Caco-2 (cell line): ENCODE results near the gene PLSCR5. TPM values are rescaled to one million over a fixed set of nuclear protein-coding genes. Genes with fewer than 3 reads are reported as not detected.

Source experiments
- BruUV-seq: library from RNA; stranded (reverse); fragments of 400-500 nt; replicated peaks from 2 replicates; lab custom pipeline; 2021; lab: Mats Ljungman, UMichigan
- CTCF ChIA-PET: fragments of 300-600 bp; sonication (Branson Sonifier 250); formaldehyde crosslinking; loops from one replicate; lab custom pipeline; 2022; ENCODE audit warnings: antibody characterized with exemption; lab: Charles Lee
- POLR2A ChIA-PET: fragments of 300-600 bp; sonication (Branson Sonifier 250); formaldehyde crosslinking; loops from one replicate; lab custom pipeline; 2022; ENCODE audit warnings: antibody characterized with exemption; lab: Charles Lee
- DNase-seq, 2 experiments: peaks; one replicate each; pipeline versions ENCODE4 v3.0.0 to v3.0.0-alpha.2; 2020 to 2022
- H3K27me3 ChIP-seq: replicated peaks from 2 replicates; pipeline ENCODE4 v1.6.0; 2011; ENCODE audit warnings: low read length; ENCODE audit not compliant: control insufficient read depth, insufficient read depth
- H3K36me3 ChIP-seq: 2 replicates; pipeline ENCODE4 v1.5.1; 2011; ENCODE audit warnings: low read length; ENCODE audit not compliant: control insufficient read depth, insufficient read depth
- H3K4me1 ChIP-seq: fragments of 250-450 bp; sonication (Bioruptor Pico); 2 replicates; pipeline ENCODE4 v1.5.1; 2020; ENCODE audit warnings: mild to moderate bottlenecking
- H3K4me3 ChIP-seq: 2 replicates; pipeline ENCODE4 v1.5.1; 2011; ENCODE audit warnings: low read depth, mild to moderate bottlenecking, control low read depth, low read length
- H3K9me3 ChIP-seq: fragments of 250-450 bp; sonication (Bioruptor Pico); 2 replicates; pipeline ENCODE4 v1.5.1; 2020; ENCODE audit warnings: mild to moderate bottlenecking, moderate library complexity
- H3K27ac Mint-ChIP-seq: one replicate; pipeline ENCODE4 v1.8.0; 2022; ENCODE audit warnings: mixed read lengths; ENCODE audit not compliant: unreplicated experiment
- H3K27me3 Mint-ChIP-seq: one replicate; pipeline ENCODE4 v1.8.0; 2022; ENCODE audit warnings: mixed read lengths; ENCODE audit not compliant: insufficient read depth, unreplicated experiment
- H3K36me3 Mint-ChIP-seq: one replicate; pipeline ENCODE4 v1.8.0; 2022; ENCODE audit warnings: mild to moderate bottlenecking, mixed read lengths; ENCODE audit not compliant: insufficient read depth, unreplicated experiment
- H3K4me1 Mint-ChIP-seq: one replicate; pipeline ENCODE4 v1.8.0; 2022; ENCODE audit warnings: low read depth, mixed read lengths; ENCODE audit not compliant: unreplicated experiment
- H3K4me3 Mint-ChIP-seq: one replicate; pipeline ENCODE4 v1.8.0; 2022; ENCODE audit warnings: mild to moderate bottlenecking, moderate library complexity, mixed read lengths; ENCODE audit not compliant: unreplicated experiment
- H3K9me3 Mint-ChIP-seq: one replicate; pipeline ENCODE4 v1.8.0; 2022; ENCODE audit warnings: mixed read lengths; ENCODE audit not compliant: unreplicated experiment
- CTCF ChIP-seq, 2 experiments: fragments of 200-600 bp in 1 of 2; IDR thresholded peaks; 1 replicate in 1 of 2; 2 replicates in 1 of 2; pipeline versions ENCODE4 v1.5.1 to v1.8.0; 2011 to 2022; ENCODE audit warnings: antibody characterized with exemption in 1 of 2, control low read depth in 1 of 2, inconsistent platforms in 1 of 2, low read depth in 1 of 2, low read length in 1 of 2, mild to moderate bottlenecking in 1 of 2, moderate library complexity in 1 of 2; ENCODE audit not compliant: insufficient read depth in 1 of 2, severe bottlenecking in 1 of 2, unreplicated experiment in 1 of 2
- intact Hi-C: fragments of 100-400 bp; cut with micrococcal nuclease; formaldehyde crosslinking; loops from one replicate; pipeline ENCODE4 v1.10.0; 2022; ENCODE audit not compliant: unreplicated experiment
- total RNA-seq: library from RNA; stranded (reverse); gene quantifications from 2 replicates; pipeline ENCODE4 v1.2.3, GENCODE V29; 2022

The PLSCR5 gene
- total RNA-seq, 1 experiment from 2014 or later: not detected

- Mint-ChIP-seq H3K9me3 (no peaks in the 10 kb centered on the region), H3K36me3 (no peaks in the 10 kb centered on the region), H3K4me1 (no peaks in the 10 kb centered on the region), H3K27ac (no peak overlapping the region), H3K4me3 (no peak overlapping the region), H3K27me3 (no peaks in the 10 kb centered on the region)
- no peaks in the 10 kb centered on the region for H3K9me3 ChIP-seq
- H3K4me3 ChIP-seq: no peak overlapping the region
- H3K27me3 ChIP-seq: no peaks in the 10 kb centered on the region
- TF ChIP-seq CTCF (IDR thresholded peaks at IDR 0.05; ENCODE audit: insufficient read depth in 1 of 2, low read depth in 1 of 2, low read length in 1 of 2, severe bottlenecking in 1 of 2, unreplicated experiment in 1 of 2): peak; percentile 31 to 59
- no peaks in the 10 kb centered on the region for H3K36me3 ChIP-seq
- H3K4me1 ChIP-seq: peaks cover 6% of the 10 kb centered on the region
- intact Hi-C loops: loop anchor here (1.0 kb wide), 1 partner anchor 12 kb away; no protein-coding TSS in a partner anchor
- no TSS peak for BruUV-seq
- ChIA-PET CTCF (no interaction called here), POLR2A (no interaction called here)
- no peak for DNase-seq
Observed at GRCh38 chr3:146638718-146639117, 33.6 kb upstream of the PLSCR5 start.

GRCh38 chr3:146637871-146638270, 32.7 kb upstream of the PLSCR5 start:
- Mint-ChIP-seq H3K4me1 (no peaks in the 10 kb centered on the region), H3K36me3 (no peaks in the 10 kb centered on the region), H3K9me3 (no peaks in the 10 kb centered on the region), H3K27ac (no peak overlapping the region), H3K4me3 (no peak overlapping the region), H3K27me3 (no peaks in the 10 kb centered on the region)
- no peak for TF ChIP-seq CTCF (IDR thresholded peaks at IDR 0.05; ENCODE audit: insufficient read depth in 1 of 2, low read depth in 1 of 2, low read length in 1 of 2, severe bottlenecking in 1 of 2, unreplicated experiment in 1 of 2)
- H3K4me1 ChIP-seq: peaks cover 6% of the 10 kb centered on the region
- no TSS peak for BruUV-seq
- H3K9me3 ChIP-seq: no peaks in the 10 kb centered on the region
- H3K36me3 ChIP-seq: no peaks in the 10 kb centered on the region
- DNase-seq: peak in 1 of 2 experiments; percentile 31
- no peaks in the 10 kb centered on the region for H3K27me3 ChIP-seq
- intact Hi-C loops: loop anchor here (1.0 kb wide), 1 partner anchor 12 kb away; no protein-coding TSS in a partner anchor
- H3K4me3 ChIP-seq: no peak overlapping the region
- CTCF ChIA-PET: interaction anchor here (0.6 kb wide), 1 partner anchor 43 kb away, joined by 3 read pairs; no protein-coding TSS in a partner anchor
- POLR2A ChIA-PET: no interaction called here

GRCh38 chr3:146636881-146637280, 31.7 kb upstream of the PLSCR5 start:
- no peaks in the 10 kb centered on the region for H3K27me3 Mint-ChIP-seq
- intact Hi-C loops: no loop called here
- H3K4me3 Mint-ChIP-seq: no peak overlapping the region
- POLR2A ChIA-PET: no interaction called here
- no peaks in the 10 kb centered on the region for H3K4me1 Mint-ChIP-seq
- no peaks in the 10 kb centered on the region for H3K36me3 Mint-ChIP-seq
- Histone ChIP-seq H3K27me3 (no peaks in the 10 kb centered on the region), H3K4me1 (peaks cover 6% of the 10 kb centered on the region), H3K4me3 (no peak overlapping the region), H3K9me3 (no peaks in the 10 kb centered on the region), H3K36me3 (no peaks in the 10 kb centered on the region)
- H3K27ac Mint-ChIP-seq: no peak overlapping the region
- TF ChIP-seq CTCF (IDR thresholded peaks at IDR 0.05; ENCODE audit: insufficient read depth in 1 of 2, low read depth in 1 of 2, low read length in 1 of 2, severe bottlenecking in 1 of 2, unreplicated experiment in 1 of 2): no peak
- DNase-seq: no peak
- no peaks in the 10 kb centered on the region for H3K9me3 Mint-ChIP-seq
- CTCF ChIA-PET: no interaction called here
- BruUV-seq: no TSS peak
